A549 treated with DMSO at 1 μM for 4 hours (cell line): ENCODE data around the gene KRTAP12-4. TPM values are rescaled to one million over a fixed set of nuclear protein-coding genes. Genes with fewer than 3 reads are reported as not detected.

Experiments
- total RNA-seq: library from RNA; stranded (reverse); fragments of 200-300 nt; extraction: Qiagen RNA extraction; gene quantifications from 5 replicates; pipeline ENCODE4 v1.2.3, GENCODE V29; 2022; ENCODE audit warnings: low read depth

Gene KRTAP12-4, protein sequence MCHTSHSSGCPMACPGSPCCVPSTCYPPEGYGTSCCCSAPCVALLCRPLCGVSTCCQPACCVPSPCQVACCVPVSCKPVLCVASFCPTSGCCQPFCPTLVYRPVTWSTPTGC
- not detected in 5 replicates for total RNA-seq

DNA sequence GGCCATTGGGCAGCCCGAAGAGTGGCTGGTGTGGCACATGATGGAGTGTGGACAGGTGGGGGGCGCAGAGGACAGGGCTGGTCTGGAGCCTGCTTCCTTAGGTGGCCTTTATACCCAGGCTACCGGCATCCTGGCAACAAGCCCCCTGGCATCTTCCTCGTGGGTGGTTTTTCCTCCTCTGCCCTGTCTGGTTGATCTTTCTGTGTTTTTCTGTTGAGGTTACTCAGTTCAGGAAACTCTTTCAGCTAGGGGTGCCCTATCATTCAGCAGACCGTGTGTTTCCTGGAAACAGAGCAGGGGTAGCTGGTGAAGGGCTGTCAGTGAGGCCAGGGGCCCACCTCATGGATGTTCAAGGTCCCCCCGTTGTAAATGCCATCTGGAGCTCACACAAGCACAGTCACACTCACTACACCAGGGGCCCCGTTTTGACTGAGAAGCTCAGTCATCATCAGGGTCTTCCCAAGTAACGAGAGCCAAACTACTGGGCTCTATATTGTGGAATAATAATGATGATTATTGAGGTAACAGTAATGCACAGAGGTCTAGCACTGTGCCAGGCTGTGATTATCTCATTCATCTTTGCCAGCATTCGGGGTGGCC, at the start of gene KRTAP12-4:
TSS of gene KRTAP12-4 (minus strand) at position 84 of the 600 bp plus-strand sequence. CDS start at position 39, 45 bp downstream.

DNA sequence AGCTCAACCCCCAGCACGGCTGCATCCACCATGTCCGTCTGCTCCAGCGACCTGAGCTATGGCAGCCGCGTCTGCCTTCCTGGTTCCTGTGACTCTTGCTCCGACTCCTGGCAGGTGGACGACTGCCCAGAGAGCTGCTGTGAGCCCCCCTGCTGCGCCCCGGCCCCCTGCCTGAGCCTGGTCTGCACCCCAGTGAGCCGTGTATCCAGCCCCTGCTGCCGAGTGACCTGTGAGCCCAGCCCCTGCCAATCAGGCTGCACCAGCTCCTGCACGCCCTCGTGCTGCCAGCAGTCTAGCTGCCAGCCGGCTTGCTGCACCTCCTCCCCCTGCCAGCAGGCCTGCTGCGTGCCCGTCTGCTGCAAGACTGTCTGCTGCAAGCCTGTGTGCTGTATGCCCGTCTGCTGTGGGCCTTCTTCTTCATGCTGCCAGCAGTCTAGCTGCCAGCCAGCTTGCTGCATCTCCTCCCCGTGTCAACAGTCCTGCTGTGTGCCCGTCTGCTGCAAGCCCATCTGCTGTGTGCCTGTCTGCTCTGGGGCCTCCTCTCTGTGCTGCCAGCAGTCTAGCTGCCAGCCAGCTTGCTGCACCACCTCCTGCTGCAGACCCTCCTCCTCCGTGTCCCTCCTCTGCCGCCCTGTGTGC, 42.8 kb upstream of the KRTAP12-4 start, which contains the start of gene KRTAP10-12:
TSS of gene KRTAP10-12 (plus strand) at position 1 of the 639 bp plus-strand sequence. CDS start at position 31, 30 bp downstream.

DNA sequence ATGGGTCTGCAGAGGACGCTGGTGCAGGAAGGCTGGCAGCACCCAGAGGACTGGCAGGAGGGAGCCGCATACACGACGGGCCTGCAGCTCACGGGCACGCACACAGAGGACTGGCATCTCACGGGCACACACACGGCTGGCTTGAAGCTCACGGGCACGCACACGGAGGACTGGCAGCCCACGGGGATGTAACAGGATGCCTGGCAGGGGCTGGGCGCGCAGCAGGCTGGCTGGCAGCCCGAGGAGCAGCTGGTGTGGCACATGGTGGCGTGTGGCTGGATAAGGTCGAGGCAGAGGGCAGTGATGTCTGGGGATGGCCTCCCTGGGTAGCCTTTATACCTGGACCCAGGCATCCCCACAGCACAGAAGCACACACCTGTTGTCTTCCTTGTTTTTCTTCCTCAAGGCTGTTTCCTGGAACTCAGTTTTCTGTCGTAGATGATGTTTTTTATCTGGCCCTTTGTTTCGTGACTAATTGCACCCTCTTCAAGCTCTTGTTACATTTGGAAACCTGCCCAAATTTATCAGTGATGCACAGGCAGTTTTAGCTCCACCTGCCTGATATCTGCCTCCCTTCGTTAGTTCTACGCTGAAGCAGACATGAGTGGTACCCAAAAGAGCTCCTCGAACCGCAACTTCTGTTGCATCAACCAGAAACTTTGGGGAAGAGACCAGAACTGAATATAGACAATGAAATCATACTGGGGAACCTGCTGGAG, 27.6 kb upstream of the KRTAP12-4 start, which contains the start of gene KRTAP12-1:
TSS of gene KRTAP12-1 (minus strand) at position 303 of the 719 bp plus-strand sequence. CDS start at position 263, 40 bp downstream.

DNA sequence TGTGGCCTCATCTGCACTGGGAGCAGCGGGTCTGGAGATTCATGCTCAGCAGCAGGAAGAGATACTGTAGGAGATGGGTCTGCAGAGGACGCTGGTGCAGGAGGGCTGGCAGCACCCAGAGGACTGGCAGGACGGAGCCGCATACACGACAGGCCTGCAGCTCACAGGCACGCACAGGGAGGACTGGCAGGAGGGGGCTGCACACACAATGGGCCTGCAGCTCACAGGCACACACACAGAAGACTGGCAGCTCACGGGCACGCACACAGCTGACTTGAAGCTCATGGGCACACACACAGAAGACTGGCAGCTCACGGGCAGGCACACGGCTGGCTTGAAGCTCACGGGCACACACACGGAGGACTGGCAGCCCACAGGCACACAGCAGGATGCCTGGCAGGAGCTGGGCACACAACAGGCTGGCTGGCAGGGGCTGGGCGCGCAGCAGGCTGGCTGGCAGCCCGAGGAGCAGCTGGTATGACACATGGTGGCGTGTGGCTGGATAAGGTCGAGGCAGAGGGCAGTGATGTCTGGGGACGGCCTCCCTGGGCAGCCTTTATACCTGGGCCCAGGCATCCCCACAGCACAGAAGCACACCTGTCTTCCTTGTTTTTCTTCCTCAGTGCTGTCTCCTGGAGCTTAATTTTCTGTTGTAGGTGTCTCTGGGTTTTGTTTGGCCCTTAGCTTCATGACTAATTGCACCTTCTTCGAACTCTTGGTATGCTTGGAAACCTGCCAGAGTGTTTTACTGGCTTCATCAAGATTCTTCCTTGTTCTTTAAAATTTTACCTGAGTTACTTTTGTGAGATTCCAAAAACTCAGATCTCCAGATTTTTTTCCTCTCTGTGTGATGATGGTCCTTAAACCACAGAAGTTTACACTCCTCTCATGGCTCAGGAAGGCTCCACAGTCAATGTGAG, 12.2 kb upstream of the KRTAP12-4 start, which contains the start of gene KRTAP12-2:
TSS of gene KRTAP12-2 (minus strand) at position 527 of the 920 bp plus-strand sequence. CDS start at position 486, 41 bp downstream.

DNA sequence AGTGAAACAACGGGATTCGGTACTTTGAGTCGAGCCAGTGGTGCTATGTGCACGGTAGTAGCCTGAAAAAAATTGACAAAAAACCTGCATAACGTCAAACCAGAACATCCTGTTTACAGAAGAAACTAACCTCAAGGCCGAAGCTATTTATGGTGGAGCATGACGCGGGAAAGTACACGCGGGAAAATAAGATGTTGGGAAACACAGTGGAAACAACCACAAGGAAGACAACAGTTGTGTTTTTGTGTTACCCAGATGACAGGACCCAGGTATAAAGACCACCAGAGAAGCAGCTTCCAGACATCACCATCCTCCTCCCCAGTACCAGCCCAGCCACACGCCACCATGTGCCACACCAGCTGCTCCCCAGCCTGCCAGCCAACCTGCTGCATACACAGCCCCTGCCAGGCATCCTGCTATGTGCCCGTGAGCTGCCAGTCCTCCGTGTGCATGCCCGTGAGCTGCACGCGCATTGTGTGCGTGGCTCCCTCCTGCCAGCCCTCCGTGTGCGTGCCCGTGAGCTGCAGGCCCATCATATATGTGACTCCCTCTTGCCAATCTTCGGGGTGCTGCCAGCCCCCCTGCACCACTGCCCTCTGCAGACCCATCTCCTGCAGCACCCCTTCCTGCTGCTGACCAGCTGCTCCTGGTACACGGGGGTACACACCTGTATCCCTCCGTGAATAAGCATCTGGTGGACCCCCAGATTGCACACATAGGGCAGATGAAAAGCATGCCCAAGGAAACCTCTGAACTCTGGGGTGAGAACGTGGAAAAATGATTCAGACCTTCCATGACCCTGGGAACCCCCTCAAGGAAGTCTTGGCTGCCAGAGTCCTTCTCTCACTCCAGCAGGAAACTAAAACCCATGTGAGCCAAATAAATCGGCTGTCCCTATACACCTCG, 3.4 kb upstream of the KRTAP12-4 start, which contains the start of gene KRTAP12-3:
TSS of gene KRTAP12-3 (plus strand) at position 298 of the 906 bp plus-strand sequence. CDS start at position 346, 48 bp downstream.

DNA sequence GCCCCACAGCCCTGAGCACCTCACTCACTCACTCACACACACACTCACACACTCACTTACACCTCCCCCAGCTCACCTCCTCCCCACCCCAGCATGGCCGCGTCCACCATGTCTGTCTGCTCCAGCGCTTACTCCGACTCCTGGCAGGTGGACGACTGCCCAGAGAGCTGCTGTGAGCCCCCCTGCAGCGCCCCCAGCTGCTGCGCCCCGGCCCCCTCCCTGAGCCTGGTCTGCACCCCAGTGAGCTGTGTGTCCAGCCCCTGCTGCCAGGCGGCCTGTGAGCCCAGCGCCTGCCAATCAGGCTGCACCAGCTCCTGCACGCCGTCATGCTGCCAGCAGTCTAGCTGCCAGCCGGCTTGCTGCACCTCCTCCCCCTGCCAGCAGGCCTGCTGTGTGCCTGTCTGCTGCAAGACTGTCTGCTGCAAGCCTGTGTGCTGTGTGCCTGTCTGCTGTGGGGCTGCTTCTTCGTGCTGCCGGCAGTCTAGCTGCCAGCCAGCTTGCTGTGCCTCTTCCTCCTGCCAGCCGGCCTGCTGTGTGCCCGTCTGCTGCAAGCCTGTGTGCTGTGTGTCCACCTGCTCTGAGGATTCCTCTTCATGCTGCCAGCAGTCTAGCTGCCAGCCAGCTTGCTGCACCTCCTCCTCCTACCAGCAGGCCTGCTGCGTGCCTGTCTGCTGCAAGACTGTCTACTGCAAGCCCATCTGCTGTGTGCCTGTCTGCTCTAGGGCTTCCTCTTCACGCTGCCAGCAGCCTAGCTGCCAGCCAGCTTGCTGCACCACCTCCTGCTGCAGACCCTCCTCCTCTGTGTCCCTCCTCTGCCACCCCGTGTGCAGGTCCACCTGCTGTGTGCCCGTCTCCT, 7.9 kb downstream of the KRTAP12-4 start, which contains the start of gene KRTAP10-11:
TSS of gene KRTAP10-11 (plus strand) at position 49 of the 856 bp plus-strand sequence. CDS start at position 94, 45 bp downstream.

DNA sequence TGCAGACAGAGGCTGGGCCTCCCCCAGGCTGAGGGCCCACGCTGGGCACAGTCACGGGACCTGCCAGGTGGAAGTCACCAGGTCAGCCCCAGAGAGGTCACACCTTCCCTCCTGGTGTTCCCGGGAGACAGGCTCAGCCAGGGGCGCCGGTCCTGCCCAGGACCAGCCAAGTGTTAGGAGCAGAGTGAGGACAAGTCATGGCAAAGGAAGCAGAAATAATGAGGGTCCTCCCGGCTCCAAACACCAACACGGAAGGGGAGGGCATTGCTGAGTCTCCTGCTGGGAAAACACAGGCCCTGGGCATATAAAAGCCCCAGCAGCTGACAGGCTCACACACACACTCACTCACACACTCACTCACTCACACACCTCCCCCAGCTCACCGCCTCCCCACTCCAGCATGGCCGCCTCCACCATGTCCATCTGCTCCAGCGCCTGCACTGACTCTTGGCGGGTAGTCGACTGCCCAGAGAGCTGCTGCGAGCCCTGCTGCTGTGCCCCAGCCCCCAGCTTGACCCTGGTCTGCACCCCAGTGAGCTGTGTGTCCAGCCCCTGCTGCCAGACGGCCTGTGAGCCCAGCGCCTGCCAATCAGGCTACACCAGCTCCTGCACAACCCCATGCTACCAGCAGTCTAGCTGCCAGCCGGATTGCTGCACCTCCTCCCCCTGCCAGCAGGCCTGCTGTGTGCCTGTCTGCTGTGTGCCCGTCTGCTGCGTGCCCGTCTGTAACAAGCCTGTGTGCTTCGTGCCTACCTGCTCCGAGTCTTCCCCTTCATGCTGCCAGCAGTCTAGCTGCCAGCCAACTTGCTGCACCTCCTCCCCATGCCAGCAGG, 17.2 kb downstream of the KRTAP12-4 start, which contains the start of gene KRTAP10-10:
TSS of gene KRTAP10-10 (plus strand) at position 339 of the 833 bp plus-strand sequence. CDS start at position 401, 62 bp downstream.

DNA sequence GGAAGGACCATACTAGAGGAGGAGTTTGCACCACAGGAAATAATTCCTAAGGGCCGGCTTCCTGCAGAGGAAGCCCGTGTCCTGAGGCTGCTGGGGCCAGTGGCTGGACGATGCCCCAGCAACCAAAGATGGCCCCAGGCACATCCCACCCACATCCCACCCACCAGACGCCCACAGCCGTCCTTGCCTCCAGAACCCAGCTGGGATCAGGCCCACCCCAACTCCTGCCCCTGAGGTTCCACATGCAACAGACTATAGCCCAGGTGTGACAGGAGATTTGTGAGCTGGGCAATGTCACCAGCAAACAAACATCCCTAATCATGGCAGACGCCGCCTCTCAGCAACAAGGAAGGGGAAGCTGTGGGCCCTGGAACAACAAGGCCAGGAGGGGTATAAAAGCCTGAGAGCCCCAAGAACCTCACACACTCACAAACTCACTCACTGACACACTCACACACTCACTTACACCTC, 27.8 kb downstream of the KRTAP12-4 start, which contains the start of gene KRTAP10-9:
TSS of gene KRTAP10-9 (plus strand) at position 421 of the 471 bp plus-strand sequence. CDS start 79 bp downstream, outside the sequence.

DNA sequence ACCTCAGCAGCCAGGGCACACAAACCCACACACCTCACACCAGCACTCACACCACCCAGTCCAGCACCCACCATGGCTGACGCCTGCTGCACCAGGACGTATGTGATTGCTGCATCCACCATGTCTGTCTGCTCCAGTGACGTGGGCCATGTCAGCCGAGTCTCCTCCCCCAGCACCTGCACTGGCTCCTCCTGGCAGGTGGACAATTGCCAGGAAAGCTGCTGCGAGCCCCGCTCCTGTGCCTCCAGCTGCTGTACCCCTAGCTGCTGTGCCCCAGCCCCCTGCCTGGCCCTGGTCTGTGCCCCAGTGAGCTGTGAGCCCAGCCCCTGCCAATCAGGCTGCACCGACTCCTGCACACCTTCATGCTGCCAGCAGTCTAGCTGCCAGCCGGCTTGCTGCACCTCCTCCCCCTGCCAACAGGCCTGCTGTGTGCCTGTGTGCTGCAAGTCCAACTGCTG, 42.4 kb downstream of the KRTAP12-4 start, which contains the start of gene KRTAP10-8:
TSS of gene KRTAP10-8 (plus strand) at position 51 of the 458 bp plus-strand sequence. CDS start at position 73, 22 bp downstream.

Other genes starting within 250 kb of the KRTAP12-4 start
- gene LRRC3, start 199.1 kb downstream of the KRTAP12-4 start, total RNA-seq, result 1.3 to 1.9 TPM (median 1.5 TPM) in 5 replicates
- not detected in 5 replicates for gene KRTAP10-1, start 114.5 kb downstream of the KRTAP12-4 start, total RNA-seq
- not detected in 5 replicates for gene KRTAP10-2, start 103.2 kb downstream of the KRTAP12-4 start, total RNA-seq
- gene KRTAP10-3, start 95.9 kb downstream of the KRTAP12-4 start, total RNA-seq, result not detected in 5 replicates
- gene KRTAP10-4, start 80.9 kb downstream of the KRTAP12-4 start, total RNA-seq, result not detected in 5 replicates
- not detected in 5 replicates for gene KRTAP10-5, start 74.1 kb downstream of the KRTAP12-4 start, total RNA-seq
- gene KRTAP10-6, start 62.2 kb downstream of the KRTAP12-4 start, total RNA-seq, result not detected in 5 replicates
- gene KRTAP10-7, start 54.1 kb downstream of the KRTAP12-4 start, total RNA-seq, result not detected in 5 replicates
- not detected in 5 replicates for gene KRTAP10-8, start 42.6 kb downstream of the KRTAP12-4 start, total RNA-seq
- gene KRTAP10-9, start 27.6 kb downstream of the KRTAP12-4 start, total RNA-seq, result not detected in 5 replicates
- gene KRTAP10-10, start 17.3 kb downstream of the KRTAP12-4 start, total RNA-seq, result not detected in 5 replicates
- gene KRTAP10-11, start 8.2 kb downstream of the KRTAP12-4 start, total RNA-seq, result not detected in 5 replicates
- not detected in 5 replicates for gene KRTAP12-3, start 3.3 kb upstream of the KRTAP12-4 start, total RNA-seq
- gene KRTAP12-2, start 12.3 kb upstream of the KRTAP12-4 start, total RNA-seq, result not detected in 5 replicates
- gene KRTAP12-1, start 27.5 kb upstream of the KRTAP12-4 start, total RNA-seq, result not detected in 5 replicates
- not detected in 5 replicates for gene KRTAP10-12, start 42.5 kb upstream of the KRTAP12-4 start, total RNA-seq
- not detected in 5 replicates for gene TSPEAR, start 56.9 kb upstream of the KRTAP12-4 start, total RNA-seq
- 32.0 to 38.3 TPM (median 35.3 TPM) in 5 replicates for gene UBE2G2, start 147.2 kb upstream of the KRTAP12-4 start, total RNA-seq
- 63.0 to 67.5 TPM (median 65.3 TPM) in 5 replicates for gene SUMO3, start 163.4 kb upstream of the KRTAP12-4 start, total RNA-seq
- gene PTTG1IP, start 219.0 kb upstream of the KRTAP12-4 start, total RNA-seq, result 90.5 to 112 TPM (median 103 TPM) in 5 replicates